ENCODE data around the gene WLS.

DNA sequence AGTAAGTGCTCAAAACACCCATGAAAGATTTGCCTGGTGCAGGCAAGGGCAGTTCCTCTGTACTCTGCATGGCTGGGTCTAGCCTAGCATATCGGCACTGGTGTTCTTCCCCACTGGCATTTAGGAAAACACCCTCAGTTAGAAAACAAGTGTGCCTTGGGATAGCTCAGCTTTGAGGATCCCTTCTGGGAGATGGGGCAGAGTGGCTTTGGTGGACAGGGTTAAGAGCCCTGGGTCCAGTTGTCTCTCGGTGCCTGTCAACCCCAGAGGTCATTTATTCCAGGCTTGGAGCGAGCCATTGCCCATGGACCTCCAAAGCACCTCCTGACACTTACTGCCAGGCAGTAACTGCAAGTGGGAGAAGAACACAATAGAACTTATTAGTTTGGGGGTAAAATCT lies 101.1 kb downstream of the WLS start:
- TF ChIP-seq POLR2A (IDR thresholded peaks at IDR 0.05; ENCODE audit: low read length) (no peak), GATA1 (IDR thresholded peaks at IDR 0.05; ENCODE audit: low read depth, low read length) (no peak)
